Stimulated activated CD8-positive, alpha-beta memory T cell treated with anti-CD3 and anti-CD28 coated beads, Interleukin-4, amount 100 ng/mL, for 48 hours (primary cell): Measurements from ENCODE around the gene SCGB1A1.
A peak's percentile ranks its signal among the peaks of the same experiment; 100 is the strongest.

Source experiments
- DNase-seq: peaks from one replicate; pipeline ENCODE4 v3.0.0-alpha.2; 2020

Gene SCGB1A1

GRCh38 chr11:62399172-62399877 is 19.5 kb upstream of the SCGB1A1 start:
- DNase-seq, result no peak

- no peak for DNase-seq
Observed at GRCh38 chr11:62399878-62400266, 19.0 kb upstream of the SCGB1A1 start.

- no peak for DNase-seq
Observed at GRCh38 chr11:62400281-62400680, 18.6 kb upstream of the SCGB1A1 start.

GRCh38 chr11:62400760-62401159 is 18.1 kb upstream of the SCGB1A1 start:
- DNase-seq, result no peak

- no peak for DNase-seq
Observed at GRCh38 chr11:62401356-62401755, 17.5 kb upstream of the SCGB1A1 start.

GRCh38 chr11:62401811-62402210 is 17.0 kb upstream of the SCGB1A1 start:
- DNase-seq, result no peak

GRCh38 chr11:62402226-62402959 is 16.4 kb upstream of the SCGB1A1 start:
- peak; percentile 70 for DNase-seq

- no peak for DNase-seq
Observed at GRCh38 chr11:62402960-62403730, 15.7 kb upstream of the SCGB1A1 start.

- no peak for DNase-seq
Observed at GRCh38 chr11:62404435-62404834, 14.4 kb upstream of the SCGB1A1 start.

- DNase-seq, result no peak
Observed at GRCh38 chr11:62404901-62405300, 13.9 kb upstream of the SCGB1A1 start.

GRCh38 chr11:62406034-62406433 is 12.8 kb upstream of the SCGB1A1 start:
- no peak for DNase-seq

GRCh38 chr11:62409831-62410230 is 9.0 kb upstream of the SCGB1A1 start:
- DNase-seq, result no peak

- DNase-seq, result no peak
Observed at GRCh38 chr11:62410972-62411371, 7.9 kb upstream of the SCGB1A1 start.

GRCh38 chr11:62411524-62411923 is 7.3 kb upstream of the SCGB1A1 start:
- DNase-seq, result no peak

- no peak for DNase-seq
Observed at GRCh38 chr11:62413060-62413696, 5.7 kb upstream of the SCGB1A1 start.

- no peak for DNase-seq
Observed at GRCh38 chr11:62416596-62416995, 2.2 kb upstream of the SCGB1A1 start.

- DNase-seq, result no peak
Observed at GRCh38 chr11:62418136-62418535, 697 bp upstream of the SCGB1A1 start.

GRCh38 chr11:62419314-62419929 is 589 bp downstream of the SCGB1A1 start:
- no peak for DNase-seq

GRCh38 chr11:62419943-62420342 is 1.1 kb downstream of the SCGB1A1 start:
- no peak for DNase-seq

- no peak for DNase-seq
Observed at GRCh38 chr11:62420882-62421281, 2.0 kb downstream of the SCGB1A1 start.

- no peak for DNase-seq
Observed at GRCh38 chr11:62421996-62422395, 3.2 kb downstream of the SCGB1A1 start.

GRCh38 chr11:62423012-62423411 is 4.2 kb downstream of the SCGB1A1 start:
- no peak for DNase-seq
